Measurements from ENCODE around the gene GPC4.
A peak's percentile ranks its signal among the peaks of the same experiment; 100 is the strongest.

The GPC4 gene

GRCh38 chrX:133405498-133406185, 9.6 kb downstream of the GPC4 start:
- DNase-seq: no peak

- no peak for DNase-seq
Measured at GRCh38 chrX:133403984-133404383, 11.3 kb downstream of the GPC4 start.

- DNase-seq: no peak
Measured at GRCh38 chrX:133402830-133403625, 12.3 kb downstream of the GPC4 start.

- DNase-seq: no peak
Measured at GRCh38 chrX:133402042-133402453, 13.2 kb downstream of the GPC4 start.

GRCh38 chrX:133401536-133401935, 13.8 kb downstream of the GPC4 start:
- DNase-seq: no peak

- DNase-seq: no peak
Measured at GRCh38 chrX:133399411-133399810, 15.9 kb downstream of the GPC4 start.

GRCh38 chrX:133394765-133395164, 20.5 kb downstream of the GPC4 start:
- DNase-seq: no peak

- no peak for DNase-seq
Measured at GRCh38 chrX:133392671-133393070, 22.6 kb downstream of the GPC4 start.

- peak; percentile 61 for DNase-seq
Measured at GRCh38 chrX:133391111-133391510, 24.2 kb downstream of the GPC4 start.

- no peak for DNase-seq
Measured at GRCh38 chrX:133390676-133391075, 24.6 kb downstream of the GPC4 start.

GRCh38 chrX:133389975-133390374, 25.3 kb downstream of the GPC4 start:
- no peak for DNase-seq

GRCh38 chrX:133384454-133384853, 30.8 kb downstream of the GPC4 start:
- DNase-seq: no peak

GRCh38 chrX:133380711-133381619, 34.3 kb downstream of the GPC4 start:
- DNase-seq: no peak

GRCh38 chrX:133376422-133376821, 38.9 kb downstream of the GPC4 start:
- DNase-seq: no peak

GRCh38 chrX:133375615-133376340, 39.5 kb downstream of the GPC4 start:
- no peak for DNase-seq

- no peak for DNase-seq
Measured at GRCh38 chrX:133374874-133375387, 40.4 kb downstream of the GPC4 start.

- DNase-seq: no peak
Measured at GRCh38 chrX:133373386-133374079, 41.8 kb downstream of the GPC4 start.

GRCh38 chrX:133370696-133371275, 44.5 kb downstream of the GPC4 start:
- DNase-seq: no peak

GRCh38 chrX:133369065-133369464, 46.2 kb downstream of the GPC4 start:
- no peak for DNase-seq

- DNase-seq: no peak
Measured at GRCh38 chrX:133366735-133367134, 48.6 kb downstream of the GPC4 start.

GRCh38 chrX:133365871-133366611, 49.2 kb downstream of the GPC4 start:
- DNase-seq: no peak

Data from NCI-H2171 treated with DMSO at 0.1 percent for 48 hours (cell line).